HepG2 (cell line): ENCODE results near the gene FUT1.

Source experiments
- HCFC1 ChIP-seq: fragments of 150-350 bp; IDR thresholded peaks from 2 replicates; pipeline ENCODE4 v1.6.1; 2014; ENCODE audit warnings: low read depth, low read length
- ZKSCAN8 ChIP-seq: IDR thresholded peaks from 2 replicates; pipeline ENCODE4 v1.6.1; 2016; ENCODE audit warnings: borderline replicate concordance, missing genetic modification reagents, missing compliant biosample characterization
- ZNF792 ChIP-seq: IDR thresholded peaks from 2 replicates; pipeline ENCODE4 v1.6.1; 2016
- TF ChIP-seq, protein P1 (sequence below): sonication (generic); formaldehyde crosslinking; IDR thresholded peaks from 2 replicates; pipeline ENCODE4 v1.5.0; 2020; ENCODE audit warnings: mild to moderate bottlenecking, missing genetic modification reagents, moderate library complexity
- TF ChIP-seq, protein P2 (sequence below): sonication (generic); formaldehyde crosslinking; IDR thresholded peaks from 2 replicates; pipeline ENCODE4 v1.4.0; 2020; ENCODE audit warnings: missing genetic modification reagents
- TF ChIP-seq, protein P3 (sequence below): sonication (generic); formaldehyde crosslinking; IDR thresholded peaks from 2 replicates; pipeline ENCODE4 v1.5.0; 2020; ENCODE audit warnings: mild to moderate bottlenecking, missing genetic modification reagents

DNA sequence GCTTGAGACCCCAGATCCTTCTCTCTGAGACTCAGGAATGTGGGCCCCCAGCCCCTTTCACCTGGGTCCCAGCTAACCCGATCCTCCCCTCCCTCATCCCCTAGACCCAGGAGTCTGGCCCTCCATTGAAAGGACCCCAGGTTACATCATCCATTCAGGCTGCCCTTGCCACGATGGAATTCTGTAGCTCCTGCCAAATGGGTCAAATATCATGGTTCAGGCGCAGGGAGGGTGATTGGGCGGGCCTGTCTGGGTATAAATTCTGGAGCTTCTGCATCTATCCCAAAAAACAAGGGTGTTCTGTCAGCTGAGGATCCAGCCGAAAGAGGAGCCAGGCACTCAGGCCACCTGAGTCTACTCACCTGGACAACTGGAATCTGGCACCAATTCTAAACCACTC lies 3.3 kb upstream of the FUT1 start:
- no peak for TF ChIP-seq HCFC1
- TF ChIP-seq, protein P1, sequence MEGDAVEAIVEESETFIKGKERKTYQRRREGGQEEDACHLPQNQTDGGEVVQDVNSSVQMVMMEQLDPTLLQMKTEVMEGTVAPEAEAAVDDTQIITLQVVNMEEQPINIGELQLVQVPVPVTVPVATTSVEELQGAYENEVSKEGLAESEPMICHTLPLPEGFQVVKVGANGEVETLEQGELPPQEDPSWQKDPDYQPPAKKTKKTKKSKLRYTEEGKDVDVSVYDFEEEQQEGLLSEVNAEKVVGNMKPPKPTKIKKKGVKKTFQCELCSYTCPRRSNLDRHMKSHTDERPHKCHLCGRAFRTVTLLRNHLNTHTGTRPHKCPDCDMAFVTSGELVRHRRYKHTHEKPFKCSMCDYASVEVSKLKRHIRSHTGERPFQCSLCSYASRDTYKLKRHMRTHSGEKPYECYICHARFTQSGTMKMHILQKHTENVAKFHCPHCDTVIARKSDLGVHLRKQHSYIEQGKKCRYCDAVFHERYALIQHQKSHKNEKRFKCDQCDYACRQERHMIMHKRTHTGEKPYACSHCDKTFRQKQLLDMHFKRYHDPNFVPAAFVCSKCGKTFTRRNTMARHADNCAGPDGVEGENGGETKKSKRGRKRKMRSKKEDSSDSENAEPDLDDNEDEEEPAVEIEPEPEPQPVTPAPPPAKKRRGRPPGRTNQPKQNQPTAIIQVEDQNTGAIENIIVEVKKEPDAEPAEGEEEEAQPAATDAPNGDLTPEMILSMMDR (CRISPR knock-in tag): no peak
- TF ChIP-seq, protein P2, sequence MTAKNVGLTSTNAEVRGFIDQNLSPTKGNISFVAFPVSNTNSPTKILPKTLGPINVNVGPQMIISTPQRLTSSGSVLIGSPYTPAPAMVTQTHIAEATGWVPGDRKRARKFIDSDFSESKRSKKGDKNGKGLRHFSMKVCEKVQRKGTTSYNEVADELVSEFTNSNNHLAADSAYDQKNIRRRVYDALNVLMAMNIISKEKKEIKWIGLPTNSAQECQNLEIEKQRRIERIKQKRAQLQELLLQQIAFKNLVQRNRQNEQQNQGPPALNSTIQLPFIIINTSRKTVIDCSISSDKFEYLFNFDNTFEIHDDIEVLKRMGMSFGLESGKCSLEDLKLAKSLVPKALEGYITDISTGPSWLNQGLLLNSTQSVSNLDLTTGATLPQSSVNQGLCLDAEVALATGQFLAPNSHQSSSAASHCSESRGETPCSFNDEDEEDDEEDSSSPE (CRISPR knock-in tag): no peak
- TF ChIP-seq, protein P3, sequence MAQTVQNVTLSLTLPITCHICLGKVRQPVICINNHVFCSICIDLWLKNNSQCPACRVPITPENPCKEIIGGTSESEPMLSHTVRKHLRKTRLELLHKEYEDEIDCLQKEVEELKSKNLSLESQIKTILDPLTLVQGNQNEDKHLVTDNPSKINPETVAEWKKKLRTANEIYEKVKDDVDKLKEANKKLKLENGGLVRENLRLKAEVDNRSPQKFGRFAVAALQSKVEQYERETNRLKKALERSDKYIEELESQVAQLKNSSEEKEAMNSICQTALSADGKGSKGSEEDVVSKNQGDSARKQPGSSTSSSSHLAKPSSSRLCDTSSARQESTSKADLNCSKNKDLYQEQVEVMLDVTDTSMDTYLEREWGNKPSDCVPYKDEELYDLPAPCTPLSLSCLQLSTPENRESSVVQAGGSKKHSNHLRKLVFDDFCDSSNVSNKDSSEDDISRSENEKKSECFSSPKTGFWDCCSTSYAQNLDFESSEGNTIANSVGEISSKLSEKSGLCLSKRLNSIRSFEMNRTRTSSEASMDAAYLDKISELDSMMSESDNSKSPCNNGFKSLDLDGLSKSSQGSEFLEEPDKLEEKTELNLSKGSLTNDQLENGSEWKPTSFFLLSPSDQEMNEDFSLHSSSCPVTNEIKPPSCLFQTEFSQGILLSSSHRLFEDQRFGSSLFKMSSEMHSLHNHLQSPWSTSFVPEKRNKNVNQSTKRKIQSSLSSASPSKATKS (CRISPR knock-in tag): no peak
- TF ChIP-seq ZKSCAN8 (CRISPR knock-in tag): no peak
- no peak for TF ChIP-seq ZNF792
